ENCODE measurements around the gene RALGAPB.

The RALGAPB gene

GRCh38 chr20:38617830-38618196, 145.2 kb downstream of the RALGAPB start:
- DNase-seq, result no peak

GRCh38 chr20:38620441-38620840, 147.8 kb downstream of the RALGAPB start:
- DNase-seq, result no peak

- no peak for DNase-seq
Observed at GRCh38 chr20:38623061-38623460, 150.4 kb downstream of the RALGAPB start.

GRCh38 chr20:38624084-38624483, 151.4 kb downstream of the RALGAPB start:
- DNase-seq, result no peak

- no peak for DNase-seq
Observed at GRCh38 chr20:38625896-38626295, 153.3 kb downstream of the RALGAPB start.

GRCh38 chr20:38626921-38627659, 154.4 kb downstream of the RALGAPB start:
- no peak for DNase-seq
